ENCODE data around the gene NELFA.
A peak's percentile ranks its signal among the peaks of the same experiment; 100 is the strongest.

NELFA gene

DNA sequence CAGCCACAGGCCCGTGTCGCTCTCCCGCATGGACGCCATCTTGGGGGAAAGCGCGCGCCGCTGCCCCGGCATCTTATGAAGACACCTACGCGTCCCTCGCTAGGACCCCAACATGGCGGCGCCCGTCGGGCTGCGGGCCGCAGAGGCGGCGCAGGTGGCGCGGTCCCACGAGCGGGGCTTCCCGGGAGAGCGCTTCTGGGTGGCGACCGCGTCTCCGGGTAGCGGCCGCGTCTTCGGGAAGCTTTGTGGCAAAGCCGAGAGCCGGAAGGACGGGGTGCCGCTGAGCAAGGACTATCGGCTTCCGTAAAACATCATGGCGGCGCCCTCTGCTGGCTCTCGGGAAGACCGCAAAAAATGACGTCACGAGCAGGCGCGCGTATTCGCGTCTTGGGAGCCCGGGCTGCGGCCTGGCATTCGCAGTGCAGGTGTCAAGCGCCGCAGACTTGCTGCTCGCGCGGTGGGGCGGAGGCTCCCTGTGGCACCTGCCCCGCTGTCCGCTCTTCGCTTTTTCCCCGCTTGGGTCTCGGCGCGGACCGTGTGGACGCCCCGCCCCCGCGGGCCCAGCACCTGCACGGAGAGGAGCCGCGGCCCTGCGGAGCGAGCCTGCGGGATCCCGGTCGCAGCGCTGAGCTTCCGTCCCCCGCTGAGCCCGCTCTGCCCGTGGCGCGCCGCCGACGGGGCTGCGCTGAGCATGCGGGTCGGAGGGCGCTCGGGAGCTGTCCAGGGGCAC is at the start of gene NELFA:
TSS of gene NELFA (minus strand) at position 54 of the 730 bp plus-strand sequence. CDS start at position 39, 15 bp downstream.
- H3K4me3 Mint-ChIP-seq = peak within 1 kb of the TSS; percentile 95
- peaks cover 26% of the 10 kb centered on the region for H3K4me1 Mint-ChIP-seq
- DNase-seq = peak; percentile 93
- peaks cover 28% of the 10 kb centered on the region for H3K36me3 Mint-ChIP-seq (ENCODE audit: low read depth)
- H3K27ac Mint-ChIP-seq = peak within 1 kb of the TSS; percentile 84
- no peaks in the 10 kb centered on the region for H3K9me3 Mint-ChIP-seq
- TF ChIP-seq, protein P1, sequence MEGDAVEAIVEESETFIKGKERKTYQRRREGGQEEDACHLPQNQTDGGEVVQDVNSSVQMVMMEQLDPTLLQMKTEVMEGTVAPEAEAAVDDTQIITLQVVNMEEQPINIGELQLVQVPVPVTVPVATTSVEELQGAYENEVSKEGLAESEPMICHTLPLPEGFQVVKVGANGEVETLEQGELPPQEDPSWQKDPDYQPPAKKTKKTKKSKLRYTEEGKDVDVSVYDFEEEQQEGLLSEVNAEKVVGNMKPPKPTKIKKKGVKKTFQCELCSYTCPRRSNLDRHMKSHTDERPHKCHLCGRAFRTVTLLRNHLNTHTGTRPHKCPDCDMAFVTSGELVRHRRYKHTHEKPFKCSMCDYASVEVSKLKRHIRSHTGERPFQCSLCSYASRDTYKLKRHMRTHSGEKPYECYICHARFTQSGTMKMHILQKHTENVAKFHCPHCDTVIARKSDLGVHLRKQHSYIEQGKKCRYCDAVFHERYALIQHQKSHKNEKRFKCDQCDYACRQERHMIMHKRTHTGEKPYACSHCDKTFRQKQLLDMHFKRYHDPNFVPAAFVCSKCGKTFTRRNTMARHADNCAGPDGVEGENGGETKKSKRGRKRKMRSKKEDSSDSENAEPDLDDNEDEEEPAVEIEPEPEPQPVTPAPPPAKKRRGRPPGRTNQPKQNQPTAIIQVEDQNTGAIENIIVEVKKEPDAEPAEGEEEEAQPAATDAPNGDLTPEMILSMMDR (IDR thresholded peaks at IDR 0.05) = peak; percentile 42
- peaks cover 32% of the 10 kb centered on the region for H3K27me3 Mint-ChIP-seq (ENCODE audit: low read depth, poor library complexity)

DNA sequence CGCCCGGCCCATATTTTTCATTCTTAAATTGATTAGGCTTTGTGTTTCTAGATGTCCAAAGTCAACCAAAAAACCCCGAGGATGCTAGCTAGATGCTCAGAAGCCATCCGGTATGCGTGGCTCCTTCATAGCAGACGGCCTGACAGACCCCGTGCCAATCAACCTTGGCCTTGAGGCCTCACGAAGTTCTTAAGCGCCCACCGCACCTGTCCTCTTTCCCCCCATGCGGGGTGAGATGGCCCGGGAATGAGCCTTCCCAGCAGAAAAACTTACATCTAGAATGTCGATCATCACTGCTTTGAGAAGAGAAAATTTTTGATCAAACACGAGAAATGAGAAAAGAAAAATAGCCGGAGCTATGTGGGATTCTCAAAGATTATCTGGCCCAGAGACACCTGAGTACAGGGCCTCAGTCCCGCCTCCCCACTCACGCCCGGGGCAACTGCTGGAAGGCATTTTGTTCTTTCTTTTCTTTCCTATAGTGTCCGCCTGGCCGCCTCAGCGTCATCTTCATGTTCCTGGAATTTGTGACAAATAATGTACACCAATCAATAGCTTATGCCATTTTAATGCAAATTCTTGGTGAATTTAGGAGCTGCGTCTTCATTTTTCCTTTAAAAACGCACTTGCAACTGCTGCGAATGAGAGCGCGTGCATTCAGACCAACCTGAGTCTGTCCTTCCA is 48.8 kb upstream of the NELFA start:
- Mint-ChIP-seq H3K27ac (no peak overlapping the region), H3K4me3 (peak overlapping the region; percentile 78), H3K36me3 (ENCODE audit: low read depth) (no peaks in the 10 kb centered on the region), H3K27me3 (ENCODE audit: low read depth, poor library complexity) (peaks cover 70% of the 10 kb centered on the region), H3K9me3 (no peaks in the 10 kb centered on the region), H3K4me1 (no peaks in the 10 kb centered on the region)
- TF ChIP-seq, protein P1 (IDR thresholded peaks at IDR 0.05) = no peak
- no peak for DNase-seq

DNA sequence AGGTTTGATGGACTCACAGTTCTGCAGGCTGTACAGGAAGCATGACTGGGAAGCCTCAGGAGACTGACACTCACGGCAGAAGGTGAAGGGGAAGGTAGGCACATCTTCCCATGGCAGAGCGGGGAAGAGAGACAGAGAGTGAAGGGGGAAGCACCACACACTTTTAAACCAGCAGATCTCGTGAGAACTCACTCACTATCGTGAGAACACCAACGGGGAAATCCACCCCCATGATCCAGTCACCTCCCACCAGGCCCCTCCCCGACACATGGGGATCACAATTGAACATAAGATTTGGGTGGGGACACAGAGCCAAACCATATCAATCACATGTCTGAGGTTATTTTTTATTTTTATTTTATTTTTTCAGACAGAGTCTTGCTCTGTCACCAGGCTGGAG is 45.4 kb upstream of the NELFA start:
- no peaks in the 10 kb centered on the region for H3K9me3 Mint-ChIP-seq
- peaks cover 73% of the 10 kb centered on the region for H3K27me3 Mint-ChIP-seq (ENCODE audit: low read depth, poor library complexity)
- no peak for DNase-seq
- H3K4me3 Mint-ChIP-seq = no peak overlapping the region
- H3K4me1 Mint-ChIP-seq = peaks cover 6% of the 10 kb centered on the region
- no peak overlapping the region for H3K27ac Mint-ChIP-seq
- TF ChIP-seq, protein P1 (IDR thresholded peaks at IDR 0.05) = no peak
- H3K36me3 Mint-ChIP-seq (ENCODE audit: low read depth) = no peaks in the 10 kb centered on the region

DNA sequence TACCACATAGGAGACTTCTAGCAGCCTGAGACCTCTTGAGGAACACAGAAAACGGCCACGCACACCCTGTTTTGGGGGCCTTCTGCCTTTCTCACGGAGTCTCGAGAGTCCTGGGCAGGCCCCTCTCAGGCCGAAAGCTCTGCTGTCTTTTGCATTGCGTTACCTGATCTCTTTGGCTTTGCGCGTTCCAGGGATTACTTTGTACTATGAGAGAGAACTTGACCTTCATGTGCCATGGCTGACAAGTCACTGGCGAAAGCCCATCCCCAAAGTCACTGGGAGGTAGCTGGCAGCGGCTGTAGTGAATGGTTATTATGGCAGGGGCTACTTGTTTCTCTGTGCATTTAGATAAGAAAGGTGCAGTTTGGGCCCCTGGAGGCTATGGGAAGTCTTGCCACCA is 42.3 kb upstream of the NELFA start:
- Mint-ChIP-seq H3K9me3 (no peaks in the 10 kb centered on the region), H3K27ac (no peak overlapping the region), H3K36me3 (ENCODE audit: low read depth) (no peaks in the 10 kb centered on the region), H3K27me3 (ENCODE audit: low read depth, poor library complexity) (peaks cover 54% of the 10 kb centered on the region), H3K4me1 (peaks cover 6% of the 10 kb centered on the region), H3K4me3 (no peak overlapping the region)
- DNase-seq = no peak
- TF ChIP-seq, protein P1 (IDR thresholded peaks at IDR 0.05) = no peak

DNA sequence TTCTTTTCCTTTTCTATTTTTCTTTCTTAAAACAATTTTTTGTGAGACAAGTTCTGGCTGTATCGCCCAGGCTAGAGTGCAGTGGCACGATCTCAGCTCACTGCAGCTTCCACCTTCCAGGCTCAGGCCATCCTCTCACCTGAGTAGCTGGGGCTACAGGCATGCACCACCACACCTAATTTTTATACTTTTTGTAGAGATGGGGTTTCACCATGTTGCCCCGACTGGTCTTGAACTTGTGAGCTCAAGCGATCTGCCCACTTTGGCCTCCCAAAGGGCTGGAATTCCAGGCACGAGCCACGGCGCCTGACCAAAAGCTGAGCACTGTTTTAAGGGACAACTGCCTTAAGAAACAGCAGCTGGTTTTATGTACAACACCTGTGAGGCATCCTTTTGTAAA is 41.0 kb upstream of the NELFA start:
- Mint-ChIP-seq H3K4me3 (no peak overlapping the region), H3K27ac (no peak overlapping the region), H3K27me3 (ENCODE audit: low read depth, poor library complexity) (peaks cover 41% of the 10 kb centered on the region), H3K9me3 (no peaks in the 10 kb centered on the region), H3K36me3 (ENCODE audit: low read depth) (no peaks in the 10 kb centered on the region), H3K4me1 (peaks cover 6% of the 10 kb centered on the region)
- TF ChIP-seq, protein P1 (IDR thresholded peaks at IDR 0.05) = no peak
- DNase-seq = no peak

All from nephron progenitor cell (in vitro differentiated cells).